H9 (cell line): ENCODE results near the gene LRRIQ4. TPM values are rescaled to one million over a fixed set of nuclear protein-coding genes. Genes with fewer than 3 reads are reported as not detected.

ENCODE experiments used
- DNase-seq: peaks from one replicate; pipeline ENCODE4 v3.0.0-alpha.2; 2017
- H2AFZ ChIP-seq: one replicate; pipeline ENCODE4 v1.6.1; 2013; ENCODE audit warnings: mild to moderate bottlenecking, low read length, control low read depth, moderate library complexity
- H2AK5ac ChIP-seq: 2 replicates; pipeline ENCODE4 v1.6.1; 2013; ENCODE audit warnings: low read length, control low read depth, mixed read lengths; ENCODE audit not compliant: insufficient read length
- H2BK120ac ChIP-seq: one replicate; pipeline ENCODE4 v1.6.1; 2013; ENCODE audit warnings: low read depth, mild to moderate bottlenecking, low read length, control low read depth, inconsistent platforms; ENCODE audit not compliant: poor library complexity, severe bottlenecking
- H2BK12ac ChIP-seq: 2 replicates; pipeline ENCODE4 v1.6.1; 2013; ENCODE audit warnings: low read length, control low read depth, mixed read lengths, low read depth; ENCODE audit not compliant: insufficient read length
- H2BK15ac ChIP-seq: 2 replicates; pipeline ENCODE4 v1.6.1; 2013; ENCODE audit warnings: low read depth, low read length, control low read depth
- H2BK20ac ChIP-seq: one replicate; pipeline ENCODE4 v1.6.1; 2013; ENCODE audit warnings: low read depth, mild to moderate bottlenecking, low read length, control low read depth, inconsistent platforms; ENCODE audit not compliant: poor library complexity, severe bottlenecking
- H2BK5ac ChIP-seq: 2 replicates; pipeline ENCODE4 v1.6.1; 2013; ENCODE audit warnings: low read length, control low read depth, mixed read lengths; ENCODE audit not compliant: insufficient read length
- H3K14ac ChIP-seq: 2 replicates; pipeline ENCODE4 v1.6.1; 2013; ENCODE audit warnings: low read length, control low read depth; ENCODE audit not compliant: insufficient read depth
- H3K18ac ChIP-seq: 2 replicates; pipeline ENCODE4 v1.6.1; 2013; ENCODE audit warnings: low read depth, mild to moderate bottlenecking, mixed read lengths, low read length, control low read depth; ENCODE audit not compliant: insufficient read length
- H3K23ac ChIP-seq: 2 replicates; pipeline ENCODE4 v1.6.1; 2013; ENCODE audit warnings: low read length, control low read depth, mixed read lengths, low read depth; ENCODE audit not compliant: insufficient read length
- H3K23me2 ChIP-seq: 2 replicates; pipeline ENCODE4 v1.6.1; 2013; ENCODE audit warnings: low read depth, mild to moderate bottlenecking, mixed read lengths, low read length, control low read depth; ENCODE audit not compliant: insufficient read length, poor library complexity, severe bottlenecking
- H3K27ac ChIP-seq: 2 replicates; pipeline ENCODE4 v1.5.1; 2013; ENCODE audit warnings: low read length, control low read depth, mixed read lengths, low read depth; ENCODE audit not compliant: insufficient read length
- H3K27me3 ChIP-seq: 2 replicates; pipeline ENCODE4 v1.6.1; 2013; ENCODE audit warnings: low read length, control low read depth, inconsistent platforms; ENCODE audit not compliant: insufficient read depth
- H3K4ac ChIP-seq: 2 replicates; pipeline ENCODE4 v1.6.1; 2013; ENCODE audit warnings: low read depth, mild to moderate bottlenecking, control low read depth, inconsistent platforms, low read length, moderate library complexity
- H3K4me1 ChIP-seq: 2 replicates; pipeline ENCODE4 v1.6.1; 2013; ENCODE audit warnings: low read length, control low read depth, inconsistent platforms; ENCODE audit not compliant: insufficient read depth
- H3K4me2 ChIP-seq: 2 replicates; pipeline ENCODE4 v1.6.1; 2013; ENCODE audit warnings: low read length, control low read depth, mixed read lengths; ENCODE audit not compliant: insufficient read length, insufficient read depth
- H3K56ac ChIP-seq: 2 replicates; pipeline ENCODE4 v1.6.1; 2013; ENCODE audit warnings: low read depth, mild to moderate bottlenecking, mixed read lengths, low read length, control low read depth; ENCODE audit not compliant: insufficient read length
- H3K79me1 ChIP-seq: 2 replicates; pipeline ENCODE4 v1.6.1; 2013; ENCODE audit warnings: low read depth, mild to moderate bottlenecking, moderate library complexity, low read length, control low read depth, inconsistent platforms; ENCODE audit not compliant: insufficient read depth, poor library complexity, severe bottlenecking
- H3K79me2 ChIP-seq: 2 replicates; pipeline ENCODE4 v1.6.1; 2013; ENCODE audit warnings: low read length, control low read depth, inconsistent platforms; ENCODE audit not compliant: insufficient read depth
- H3K9ac ChIP-seq: 2 replicates; pipeline ENCODE4 v1.6.1; 2013; ENCODE audit warnings: low read length, control low read depth, mixed read lengths; ENCODE audit not compliant: insufficient read length; ENCODE audit errors: extremely low read depth
- H3K9me3 ChIP-seq: one replicate; pipeline ENCODE4 v1.6.1; 2013; ENCODE audit warnings: low read depth, low read length, inconsistent platforms; ENCODE audit not compliant: control insufficient read depth
- H3T11ph ChIP-seq: one replicate; pipeline ENCODE4 v1.6.1; 2013; ENCODE audit warnings: mild to moderate bottlenecking, low read length, control low read depth, inconsistent platforms
- H4K20me1 ChIP-seq: one replicate; pipeline ENCODE4 v1.6.1; 2013; ENCODE audit not compliant: control insufficient read depth, insufficient read length, insufficient read depth
- H4K5ac ChIP-seq: 2 replicates; pipeline ENCODE4 v1.6.1; 2013; ENCODE audit warnings: low read depth, mild to moderate bottlenecking, mixed read lengths, low read length, control low read depth; ENCODE audit not compliant: insufficient read length
- H4K8ac ChIP-seq: replicated peaks from 2 replicates; pipeline ENCODE4 v1.6.1; 2013; ENCODE audit warnings: low read length, control low read depth, mixed read lengths, low read depth; ENCODE audit not compliant: insufficient read length
- H4K91ac ChIP-seq: 2 replicates; pipeline ENCODE4 v1.6.1; 2013; ENCODE audit warnings: low read depth, mild to moderate bottlenecking, moderate library complexity, mixed read lengths, low read length, control low read depth; ENCODE audit not compliant: insufficient read length
- H3K27ac Mint-ChIP-seq, 3 experiments: 2 replicates in 2 of 3; 3 replicates in 1 of 3; pipeline ENCODE4 v1.8.0; 2020 to 2021; ENCODE audit warnings: mixed read lengths in 3 of 3, mild to moderate bottlenecking in 1 of 3, moderate library complexity in 1 of 3
- H3K27me3 Mint-ChIP-seq: 2 replicates; pipeline ENCODE4 v1.8.0; 2021; ENCODE audit warnings: low read depth, mild to moderate bottlenecking, moderate library complexity, mixed read lengths
- H3K36me3 Mint-ChIP-seq, 3 experiments: 2 replicates in 2 of 3; 3 replicates in 1 of 3; pipeline ENCODE4 v1.8.0; 2020 to 2021; ENCODE audit warnings: low read depth in 3 of 3, mixed read lengths in 3 of 3; ENCODE audit not compliant: insufficient read depth in 1 of 3
- H3K4me1 Mint-ChIP-seq, 2 experiments: 2 replicates each; pipeline ENCODE4 v1.8.0; 2020; ENCODE audit warnings: mixed read lengths in 2 of 2
- H3K4me3 Mint-ChIP-seq, 2 experiments: 2 replicates in 1 of 2; 3 replicates in 1 of 2; pipeline ENCODE4 v1.8.0; 2020 to 2021; ENCODE audit warnings: mild to moderate bottlenecking in 2 of 2, mixed read lengths in 2 of 2, moderate library complexity in 1 of 2
- H3K9me3 Mint-ChIP-seq, 2 experiments: 2 replicates in 1 of 2; 3 replicates in 1 of 2; pipeline ENCODE4 v1.8.0; 2020; ENCODE audit warnings: mild to moderate bottlenecking in 2 of 2, mixed read lengths in 2 of 2, moderate library complexity in 1 of 2
- CTCF ChIP-seq: fragments of 200-600 bp; sonication (generic); conservative IDR thresholded peaks from 3 replicates; pipeline ENCODE4 v1.8.0; 2021; ENCODE audit warnings: antibody characterized with exemption, mild to moderate bottlenecking
- WGBS: extraction: QIAGEN DNeasy Blood & Tissue Kit; methylation state at CpG from one replicate; pipeline ENCODE4 v1.1.7; 2013; ENCODE audit warnings: missing lambda C conversion rate, low lambda C conversion rate, mixed read lengths; ENCODE audit not compliant: insufficient read length; ENCODE audit errors: extremely low coverage; 5-methylcytosine and 5-hydroxymethylcytosine counted together
- total RNA-seq: library from RNA; stranded (reverse); gene quantifications from 2 replicates; pipeline ENCODE4 v1.2.1, GENCODE V29; 2021

Gene LRRIQ4
- total RNA-seq, 1 experiment from 2014 or later: not detected

GRCh38 chr3:169815590-169816150 is 3.0 kb downstream of the LRRIQ4 start:
- Mint-ChIP-seq H3K27ac (no peak overlapping the region), H3K27me3 (peaks cover 29% of the 10 kb centered on the region), H3K4me1 (peaks cover 20 to 28% of the 10 kb centered on the region in 2 experiments), H3K9me3 (peaks cover 10 to 16% of the 10 kb centered on the region in 2 experiments), H3K36me3 (peaks cover 2 to 14% (median 6%) of the 10 kb centered on the region in 3 experiments; a peak in 5 of 7 replicates), H3K4me3 (no peak overlapping the region)
- H3K14ac ChIP-seq: no peak overlapping the region
- H3K79me1 ChIP-seq: no peaks in the 10 kb centered on the region
- no peak overlapping the region for H3K9ac ChIP-seq
- no peaks in the 10 kb centered on the region for H3K79me2 ChIP-seq
- no peaks in the 10 kb centered on the region for H4K20me1 ChIP-seq
- H4K8ac ChIP-seq: no peak overlapping the region
- H3K23ac ChIP-seq: no peak overlapping the region
- no peak overlapping the region for H2BK15ac ChIP-seq
- H3K18ac ChIP-seq: no peak overlapping the region
- H2BK5ac ChIP-seq: no peak overlapping the region
- H3K56ac ChIP-seq: no peak overlapping the region
- H4K91ac ChIP-seq: no peak overlapping the region
- H3K4me1 ChIP-seq: no peaks in the 10 kb centered on the region
- no peak for TF ChIP-seq CTCF
- H4K5ac ChIP-seq: no peak overlapping the region
- H3K27ac ChIP-seq: no peak overlapping the region
- H2AK5ac ChIP-seq: no peak overlapping the region
- H2AFZ ChIP-seq: no peak overlapping the region
- no peaks in the 10 kb centered on the region for H3K27me3 ChIP-seq
- no CpG with 5 or more reads among the region's 4 CpGs for WGBS
- H3K9me3 ChIP-seq: no peaks in the 10 kb centered on the region
- DNase-seq: no peak
- H3K4ac ChIP-seq: no peak overlapping the region
- peaks cover 9% of the 10 kb centered on the region for H3K23me2 ChIP-seq
- H2BK20ac ChIP-seq: no peak overlapping the region
- H2BK120ac ChIP-seq: no peak overlapping the region
- no peak overlapping the region for H3T11ph ChIP-seq
- no peak overlapping the region for H2BK12ac ChIP-seq
- no peak overlapping the region for H3K4me2 ChIP-seq
